Transverse colon (tissue), 4 donors: ENCODE results near the gene DACT2. TPM values are rescaled to one million over a fixed set of nuclear protein-coding genes. Genes with fewer than 3 reads are reported as not detected.

Experiments
- DNase-seq: peaks from one replicate; pipeline ENCODE4 v3.0.0-alpha.2; 2019
- H3K27ac ChIP-seq, 4 donors: fragments of 200-600 bp; sonication (generic); 2 replicates each; pipeline ENCODE4 v1.5.1; 2016 to 2018; ENCODE audit warnings: inconsistent platforms in 4 of 4
- H3K27me3 ChIP-seq: fragments of 200-600 bp; sonication (generic); 2 replicates; pipeline ENCODE4 v1.5.1; 2017; ENCODE audit warnings: inconsistent platforms
- H3K36me3 ChIP-seq, 4 donors: fragments of 200-600 bp; sonication (generic); 2 replicates each; pipeline ENCODE4 v1.5.1; 2017 to 2019; ENCODE audit warnings: inconsistent platforms in 4 of 4
- H3K4me1 ChIP-seq, 4 donors: fragments of 200-600 bp; sonication (generic); 2 replicates each; pipeline ENCODE4 v1.5.1; 2017 to 2020; ENCODE audit warnings: inconsistent platforms in 4 of 4
- H3K4me3 ChIP-seq, 4 donors: fragments of 200-600 bp; sonication (generic); 1 replicate in 1 of 4; 2 replicates in 3 of 4; pipeline versions ENCODE4 v1.5.1 to v1.6.1; 2017 to 2019; ENCODE audit warnings: inconsistent platforms in 4 of 4
- H3K9me3 ChIP-seq, 2 donors: fragments of 200-600 bp; sonication (generic); 2 replicates each; pipeline ENCODE4 v1.5.1; 2017 to 2019; ENCODE audit warnings: inconsistent platforms in 2 of 2
- EP300 ChIP-seq: sonication (generic); formaldehyde crosslinking; IDR thresholded peaks from one replicate; pipeline ENCODE4 v1.6.1; 2017; ENCODE audit warnings: antibody characterized with exemption, low read depth
- POLR2A ChIP-seq: fragments of 450-650 bp; IDR thresholded peaks from one replicate; pipeline ENCODE4 v1.6.1; 2016; ENCODE audit warnings: antibody characterized with exemption, mild to moderate bottlenecking, moderate library complexity
- POLR2AphosphoS5 ChIP-seq, 3 donors: sonication (generic); formaldehyde crosslinking; IDR thresholded peaks; one replicate each; pipeline ENCODE4 v1.6.1; 2016; ENCODE audit warnings: antibody characterized with exemption in 3 of 3
- WGBS, 2 donors: methylation state at CpG; one replicate each; pipeline ENCODE4 v1.1.5; 2018; ENCODE audit warnings: low coverage in 1 of 2; 5-methylcytosine and 5-hydroxymethylcytosine counted together
- in situ Hi-C, 4 donors: fragments of 200-750 bp; cut with MboI; loops; one replicate each; pipeline versions ENCODE4 v1.15.0 to v1.15.1; 2017; ENCODE audit warnings: low sequenced_read_pairs in 3 of 4, low pct_ligation_motif_present in 1 of 4, low pct_unique_long_range_greater_than_20kb in 1 of 4
- intact Hi-C: fragments of 100-400 bp; cut with DNase I; formaldehyde crosslinking; loops from one replicate; pipeline ENCODE4 v1.15.1; 2023; ENCODE audit warnings: low total_unique reads
- total RNA-seq, 4 donors: library from RNA; depleted of rRNA; stranded (reverse); fragments of >200 nt; gene quantifications; one replicate each; pipeline ENCODE4 v1.1.0, GENCODE V29; 2016
- TF ChIP-seq, protein P1 (sequence below), 5 experiments: fragments of 200-600 bp in 3 of 5; fragments of 450-650 bp in 2 of 5; sonication (generic) in 3 of 5; IDR thresholded peaks; 1 replicate in 2 of 5; 2 replicates in 3 of 5; pipeline ENCODE4 v1.5.1; 2016 to 2017; ENCODE audit warnings: antibody characterized with exemption in 5 of 5, inconsistent platforms in 3 of 5, mild to moderate bottlenecking in 2 of 5, moderate library complexity in 1 of 5

Gene DACT2
- total RNA-seq, 4 donors from 2014 or later = 2.4 to 2.6 TPM; not detected in 2

DNA sequence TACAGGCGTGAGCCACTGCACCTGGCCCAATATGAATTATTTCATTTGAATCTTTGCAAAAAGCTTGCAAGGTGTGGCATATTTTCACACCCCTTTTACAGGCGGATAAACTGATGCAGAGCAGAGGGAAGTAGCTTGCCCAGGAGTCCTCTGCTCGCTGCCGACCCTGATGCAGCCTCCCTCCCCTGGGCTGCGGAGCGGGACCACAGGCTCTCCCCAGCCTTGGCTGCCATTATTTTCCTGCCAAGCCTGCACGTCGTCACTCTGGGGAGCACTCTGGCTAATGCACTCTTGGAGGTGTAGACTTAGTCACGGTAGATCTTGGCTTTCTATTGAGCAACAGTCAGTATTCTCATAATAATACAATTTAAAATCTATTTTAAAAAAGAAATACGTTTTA, 34.8 kb upstream of the DACT2 start:
- intact Hi-C loops = no loop called here
- Histone ChIP-seq H3K4me1 (peaks cover 0 to 8% (median 0%) of the 10 kb centered on the region in 4 donors), H3K27me3 (no peaks in the 10 kb centered on the region), H3K36me3 (no peaks in the 10 kb centered on the region), H3K4me3 (no peak overlapping the region), H3K27ac (no peak overlapping the region), H3K9me3 (no peaks in the 10 kb centered on the region)
- no peak for DNase-seq
- WGBS, 2 donors = 86 to 87% methylated on average over 2 to 10 of the region's 10 CpGs
- in situ Hi-C loops = loop anchor here in 2 of 4 donors (10.0 to 25.0 kb wide), 3 partner anchors 200 to 533 kb away; no protein-coding TSS in a partner anchor
- TF ChIP-seq POLR2AphosphoS5 (IDR thresholded peaks at IDR 0.05) = no peak
- no peak for TF ChIP-seq POLR2A
- TF ChIP-seq, protein P1, sequence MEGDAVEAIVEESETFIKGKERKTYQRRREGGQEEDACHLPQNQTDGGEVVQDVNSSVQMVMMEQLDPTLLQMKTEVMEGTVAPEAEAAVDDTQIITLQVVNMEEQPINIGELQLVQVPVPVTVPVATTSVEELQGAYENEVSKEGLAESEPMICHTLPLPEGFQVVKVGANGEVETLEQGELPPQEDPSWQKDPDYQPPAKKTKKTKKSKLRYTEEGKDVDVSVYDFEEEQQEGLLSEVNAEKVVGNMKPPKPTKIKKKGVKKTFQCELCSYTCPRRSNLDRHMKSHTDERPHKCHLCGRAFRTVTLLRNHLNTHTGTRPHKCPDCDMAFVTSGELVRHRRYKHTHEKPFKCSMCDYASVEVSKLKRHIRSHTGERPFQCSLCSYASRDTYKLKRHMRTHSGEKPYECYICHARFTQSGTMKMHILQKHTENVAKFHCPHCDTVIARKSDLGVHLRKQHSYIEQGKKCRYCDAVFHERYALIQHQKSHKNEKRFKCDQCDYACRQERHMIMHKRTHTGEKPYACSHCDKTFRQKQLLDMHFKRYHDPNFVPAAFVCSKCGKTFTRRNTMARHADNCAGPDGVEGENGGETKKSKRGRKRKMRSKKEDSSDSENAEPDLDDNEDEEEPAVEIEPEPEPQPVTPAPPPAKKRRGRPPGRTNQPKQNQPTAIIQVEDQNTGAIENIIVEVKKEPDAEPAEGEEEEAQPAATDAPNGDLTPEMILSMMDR (IDR thresholded peaks at IDR 0.05) = no peak
- no peak for TF ChIP-seq EP300

- H3K9me3 ChIP-seq = no peaks in the 10 kb centered on the region
- WGBS, 2 donors = 80 to 89% methylated on average over 9 of the region's 9 CpGs
- in situ Hi-C loops = loop anchor here in 2 of 4 donors (10.0 to 25.0 kb wide), 3 partner anchors 198 to 534 kb away; no protein-coding TSS in a partner anchor
- intact Hi-C loops = no loop called here
- H3K27me3 ChIP-seq = no peaks in the 10 kb centered on the region
- H3K4me1 ChIP-seq = peaks cover 0 to 8% (median 0%) of the 10 kb centered on the region in 4 donors
- no peak for DNase-seq
- H3K4me3 ChIP-seq = no peak overlapping the region
- TF ChIP-seq POLR2AphosphoS5 (IDR thresholded peaks at IDR 0.05) (no peak), EP300 (no peak), POLR2A (no peak)
- TF ChIP-seq, protein P1 (IDR thresholded peaks at IDR 0.05) = no peak
- H3K27ac ChIP-seq = no peak overlapping the region
- H3K36me3 ChIP-seq = no peaks in the 10 kb centered on the region
Observed at GRCh38 chr6:168353041-168353440, 33.5 kb upstream of the DACT2 start.

- TF ChIP-seq EP300 (no peak), POLR2AphosphoS5 (IDR thresholded peaks at IDR 0.05) (no peak)
- Histone ChIP-seq H3K36me3 (no peaks in the 10 kb centered on the region), H3K4me1 (peaks cover 0 to 8% (median 0%) of the 10 kb centered on the region in 4 donors), H3K9me3 (no peaks in the 10 kb centered on the region), H3K4me3 (no peak overlapping the region), H3K27me3 (no peaks in the 10 kb centered on the region), H3K27ac (no peak overlapping the region)
- WGBS, 2 donors = 83 to 88% methylated on average over 3 to 5 of the region's 5 CpGs
- in situ Hi-C loops = loop anchor here in 2 of 4 donors (10.0 to 25.0 kb wide), 3 partner anchors 197 to 535 kb away; no protein-coding TSS in a partner anchor
- intact Hi-C loops = no loop called here
- no peak for DNase-seq
Observed at GRCh38 chr6:168352096-168352495, 32.5 kb upstream of the DACT2 start.

GRCh38 chr6:168349718-168350210, 30.2 kb upstream of the DACT2 start:
- intact Hi-C loops = loop anchor here (10.0 kb wide), 1 partner anchor 205 kb away; no protein-coding TSS in a partner anchor
- Histone ChIP-seq H3K4me1 (no peaks in the 10 kb centered on the region), H3K27ac (no peak overlapping the region), H3K9me3 (no peaks in the 10 kb centered on the region), H3K4me3 (no peak overlapping the region), H3K36me3 (no peaks in the 10 kb centered on the region), H3K27me3 (peaks cover 5% of the 10 kb centered on the region)
- DNase-seq = no peak
- 55 to 60% methylated on average over 3 to 4 of the region's 4 CpGs for WGBS, 2 donors
- in situ Hi-C loops = loop anchor here in 2 of 4 donors (10.0 to 25.0 kb wide), 3 partner anchors 195 to 538 kb away; no protein-coding TSS in a partner anchor
- TF ChIP-seq, protein P1 (IDR thresholded peaks at IDR 0.05) = no peak
- no peak for TF ChIP-seq EP300
- no peak for TF ChIP-seq POLR2A
- no peak for TF ChIP-seq POLR2AphosphoS5 (IDR thresholded peaks at IDR 0.05)
